Measurements from ENCODE around the gene PRMT7.

Gene PRMT7

GRCh38 chr16:68300734-68301459, 9.9 kb upstream of the PRMT7 start:
- DNase-seq = no peak

DNA sequence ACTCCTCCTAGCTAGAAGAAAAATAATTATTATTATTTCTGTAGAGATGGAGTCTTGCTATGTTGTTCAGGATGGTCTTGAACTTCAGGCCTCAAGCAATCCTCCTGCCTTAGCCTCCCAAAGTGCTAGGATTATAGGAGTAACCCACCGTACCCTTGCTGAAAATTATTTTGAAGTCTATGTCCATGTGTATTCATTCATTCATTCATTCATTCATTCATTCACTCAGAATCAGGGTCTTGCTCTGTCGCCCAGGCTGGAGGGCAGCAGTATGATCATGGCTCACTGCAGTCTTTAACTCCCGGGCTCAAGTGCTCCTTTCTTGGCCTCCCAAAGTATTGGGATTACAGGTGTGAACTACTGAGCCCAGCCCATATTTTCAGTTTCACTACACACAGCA, 4.2 kb upstream of the PRMT7 start:
- DNase-seq = no peak

DNA sequence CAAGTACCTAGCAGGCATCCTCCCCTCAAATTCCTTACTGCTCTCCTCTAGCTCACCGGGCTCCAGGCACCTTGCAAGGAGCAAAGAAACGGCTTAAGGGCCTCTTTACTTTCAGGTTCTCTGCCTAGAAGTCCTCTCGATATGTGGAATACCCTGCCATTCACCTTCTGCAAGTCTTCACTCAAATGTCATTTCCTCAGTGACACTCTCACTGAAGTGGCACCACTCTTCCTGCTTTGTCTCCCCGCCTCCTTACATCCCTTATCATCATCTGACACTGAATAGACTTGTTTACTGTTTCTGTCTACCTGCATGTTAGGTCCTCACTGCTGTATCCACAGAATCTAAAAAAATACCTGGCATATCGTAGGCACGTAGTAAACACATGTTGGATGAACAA, 1.0 kb upstream of the PRMT7 start:
- no peak for DNase-seq

DNA sequence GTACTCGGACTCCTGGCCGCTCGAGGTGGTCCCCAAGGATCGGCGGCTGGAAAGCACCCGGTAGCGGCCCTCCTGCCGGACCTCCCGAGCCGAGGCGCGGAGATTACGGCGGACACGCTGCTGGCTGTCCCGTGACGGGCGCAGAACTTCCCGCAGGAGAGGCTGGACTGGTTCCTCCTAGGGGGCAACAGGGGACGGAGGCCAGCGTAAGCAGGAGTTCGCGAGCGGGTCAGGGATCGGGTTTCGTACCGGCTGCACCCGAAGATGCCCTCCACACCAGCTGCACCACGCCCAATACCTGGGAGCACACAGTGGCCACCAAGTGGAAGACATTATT, 414 bp upstream of the PRMT7 start:
- peak in 5 of 58 donors; percentile 49 to 62 (median 55) for DNase-seq

DNA sequence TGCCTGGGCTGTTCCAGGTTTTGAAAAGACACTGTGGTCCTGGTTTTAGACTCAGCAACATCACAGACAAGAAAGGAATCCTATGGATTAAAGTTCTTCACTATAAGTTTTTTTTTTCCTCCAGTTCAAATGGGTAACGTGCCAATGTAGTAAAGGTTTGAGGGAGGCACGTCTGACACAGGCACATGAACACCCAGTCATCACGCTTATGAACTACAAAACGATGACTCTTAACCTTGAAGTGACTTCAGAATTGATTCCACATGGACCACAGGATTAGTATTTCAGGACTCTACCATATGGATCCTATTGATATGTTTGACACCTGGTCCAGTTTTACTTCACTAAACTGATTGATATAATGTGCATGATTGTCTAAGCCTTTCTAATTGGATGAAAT, 2.3 kb downstream of the PRMT7 start:
- no peak for DNase-seq

DNA sequence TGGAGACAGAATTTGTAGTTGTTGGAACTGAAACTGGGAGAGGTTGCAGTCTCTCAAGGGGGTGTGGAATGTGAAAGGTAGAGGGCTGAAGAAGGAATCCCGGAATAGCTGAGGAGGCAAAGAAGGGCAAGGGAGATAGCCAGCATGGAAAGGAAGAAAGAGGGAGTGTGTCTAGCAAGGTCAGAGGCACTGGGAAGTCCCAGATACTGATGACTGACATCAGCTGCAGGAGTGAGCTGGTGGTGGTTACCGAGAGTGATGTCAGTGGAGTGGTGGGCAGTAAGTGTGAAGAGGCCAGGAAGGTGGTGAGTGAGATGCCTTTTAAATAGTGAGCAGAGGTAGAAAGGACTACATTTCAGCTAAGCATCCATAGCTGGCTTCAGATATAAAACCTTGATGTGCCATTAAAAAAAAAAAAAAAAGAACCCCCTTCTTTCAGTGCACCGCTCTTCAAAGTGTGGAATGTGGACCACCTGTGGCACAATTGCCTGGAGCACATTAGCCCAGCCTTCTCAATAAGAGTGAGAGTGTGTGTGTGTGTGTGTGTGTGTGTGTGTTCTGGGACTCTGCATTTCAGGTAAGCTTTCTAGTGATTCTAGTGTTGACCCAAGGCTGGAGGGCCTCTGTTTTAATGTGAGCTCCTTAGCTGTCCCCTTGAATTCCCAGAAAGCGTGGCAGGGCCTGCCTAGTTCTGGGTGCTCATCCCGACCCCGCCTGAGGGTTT, 8.5 kb downstream of the PRMT7 start:
- no peak for DNase-seq

- no peak for DNase-seq
Measured at GRCh38 chr16:68324336-68324735, 13.5 kb downstream of the PRMT7 start.

- DNase-seq = no peak
Measured at GRCh38 chr16:68324780-68325357, 14.1 kb downstream of the PRMT7 start.

- DNase-seq = peak in 56 of 58 donors; percentile 3 to 86 (median 57)
Measured at GRCh38 chr16:68328151-68328859, 17.5 kb downstream of the PRMT7 start.

GRCh38 chr16:68328860-68329390, 18.1 kb downstream of the PRMT7 start:
- DNase-seq = no peak

- DNase-seq = no peak
Measured at GRCh38 chr16:68331879-68332410, 21.1 kb downstream of the PRMT7 start.

DNA sequence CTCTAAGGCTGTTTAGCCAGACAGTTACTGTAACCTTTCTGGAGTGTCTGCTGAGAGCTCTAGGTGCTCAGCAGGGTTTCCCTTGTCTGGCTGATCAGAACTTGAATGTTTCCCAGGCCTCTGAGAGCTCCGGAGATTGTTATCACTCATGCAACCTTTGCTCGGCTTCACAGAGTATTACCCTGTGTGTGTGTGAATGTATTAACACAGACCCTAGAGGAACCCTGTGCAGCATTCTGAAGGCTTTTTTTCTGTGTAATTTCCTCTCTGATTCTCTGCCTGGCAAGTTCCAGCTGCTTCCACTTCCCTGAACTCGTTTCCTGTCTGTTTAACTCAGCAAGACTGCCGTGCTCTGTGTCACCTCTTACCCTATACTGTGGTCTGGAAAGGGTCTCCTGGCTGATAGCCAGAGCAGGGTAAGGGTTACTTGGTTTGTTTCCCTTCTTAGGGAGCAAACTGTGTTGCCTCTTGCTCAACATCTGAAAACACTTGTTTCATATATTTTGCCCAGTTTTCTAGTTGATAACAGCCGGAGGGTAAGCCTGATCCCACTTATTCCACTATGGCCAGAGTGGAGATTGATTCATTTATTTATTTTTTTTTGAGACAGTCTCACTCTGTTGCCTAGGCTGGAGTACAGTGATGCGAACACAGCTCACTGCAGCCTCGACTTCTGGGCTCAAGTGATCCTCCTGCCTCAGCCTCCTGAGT, 21.7 kb downstream of the PRMT7 start:
- DNase-seq = peak in 16 of 58 donors; percentile 4 to 61 (median 26)

- no peak for DNase-seq
Measured at GRCh38 chr16:68335175-68335574, 24.4 kb downstream of the PRMT7 start.

DNA sequence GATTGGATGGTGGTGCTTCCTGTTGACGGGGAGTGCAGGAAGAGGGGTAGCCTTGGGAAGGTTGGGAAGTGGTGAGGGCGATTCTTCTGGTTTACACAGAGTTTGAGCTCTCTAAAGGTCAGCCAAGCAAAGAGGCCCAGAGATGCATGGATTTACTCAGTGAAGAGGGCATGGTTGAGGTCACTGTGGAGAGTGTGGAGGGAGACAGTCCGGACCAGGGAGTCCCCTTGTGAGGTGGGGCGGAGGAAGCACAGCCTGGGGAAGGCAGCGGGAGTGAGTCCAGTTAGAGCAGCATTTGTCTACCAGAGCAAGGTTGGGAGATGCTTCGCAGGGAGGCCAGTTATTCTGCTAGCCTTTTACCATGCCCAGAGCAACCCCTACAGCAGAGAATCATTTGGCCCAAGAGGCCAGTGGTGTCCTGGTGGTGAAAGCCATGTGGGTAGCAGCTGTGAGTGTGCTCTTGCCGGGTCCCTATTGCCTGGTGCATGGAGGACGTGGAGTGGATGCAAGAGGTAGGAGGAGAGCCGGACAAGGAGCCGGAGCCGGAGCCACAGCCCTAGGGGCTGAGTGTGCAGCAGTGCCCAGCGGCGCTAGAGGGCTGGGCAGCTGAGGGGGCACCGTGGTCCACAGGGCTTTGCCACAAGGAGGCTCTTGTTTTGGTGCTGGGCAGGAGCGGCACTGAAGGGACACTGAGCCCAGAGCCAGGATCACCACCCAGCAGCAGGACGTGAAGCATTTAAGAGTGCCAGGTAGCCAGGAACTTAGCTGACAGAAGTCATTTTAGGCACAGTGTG, 27.7 kb downstream of the PRMT7 start:
- no peak for DNase-seq

GRCh38 chr16:68339214-68339613, 28.4 kb downstream of the PRMT7 start:
- no peak for DNase-seq

DNA sequence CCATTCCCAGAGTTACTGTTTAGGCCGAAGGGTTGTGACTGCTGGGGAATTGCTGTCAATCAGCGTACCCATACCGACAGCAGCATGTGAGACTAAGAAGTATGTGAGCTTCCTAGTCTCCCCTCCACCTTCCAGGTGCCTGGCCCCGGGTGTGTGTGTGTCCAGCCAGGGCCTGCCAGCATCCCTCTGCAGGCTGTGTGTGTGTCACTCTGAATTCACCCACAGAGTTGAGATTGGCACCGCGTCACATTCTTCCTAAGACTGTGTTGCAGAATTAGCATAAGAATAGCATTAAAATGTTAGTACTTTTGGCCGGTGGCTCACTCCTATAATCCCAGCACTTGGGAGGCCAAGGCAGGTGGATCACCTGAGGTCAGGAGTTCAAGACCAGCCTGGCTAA, 31.8 kb downstream of the PRMT7 start:
- no peak for DNase-seq

GRCh38 chr16:68343137-68343536, 32.3 kb downstream of the PRMT7 start:
- DNase-seq = no peak

GRCh38 chr16:68344252-68344651, 33.4 kb downstream of the PRMT7 start:
- DNase-seq = peak in 1 of 58 donors; percentile 15

- no peak for DNase-seq
Measured at GRCh38 chr16:68345351-68345810, 34.6 kb downstream of the PRMT7 start.

All from anterior cingulate cortex (tissue), 58 donors.